ENCODE results near the gene COL11A2.

The COL11A2 gene

GRCh38 chr6:33191383-33192104, 723 bp downstream of the COL11A2 start:
- FAIRE-seq: no peak

GRCh38 chr6:33190504-33191107, 1.7 kb downstream of the COL11A2 start:
- no peak for FAIRE-seq

GRCh38 chr6:33189625-33190448, 2.4 kb downstream of the COL11A2 start:
- FAIRE-seq: no peak

- FAIRE-seq: no peak
These were observed 3.1 kb downstream of the COL11A2 start for GRCh38 chr6:33189164-33189563.

- no peak for FAIRE-seq
These were observed 4.5 kb downstream of the COL11A2 start for GRCh38 chr6:33187809-33188208.

- FAIRE-seq: no peak
These were observed 6.5 kb downstream of the COL11A2 start for GRCh38 chr6:33185654-33186187.

GRCh38 chr6:33185190-33185589, 7.1 kb downstream of the COL11A2 start:
- no peak for FAIRE-seq

GRCh38 chr6:33183071-33183683, 9.1 kb downstream of the COL11A2 start:
- FAIRE-seq: no peak

- no peak for FAIRE-seq
These were observed 11.1 kb downstream of the COL11A2 start for GRCh38 chr6:33181141-33181540.

- FAIRE-seq: no peak
These were observed 13.4 kb downstream of the COL11A2 start for GRCh38 chr6:33178755-33179475.

GRCh38 chr6:33177552-33178446, 14.5 kb downstream of the COL11A2 start:
- FAIRE-seq: no peak

GRCh38 chr6:33176906-33177305, 15.4 kb downstream of the COL11A2 start:
- no peak for FAIRE-seq

- no peak for FAIRE-seq
These were observed 16.7 kb downstream of the COL11A2 start for GRCh38 chr6:33175436-33176069.

- no peak for FAIRE-seq
These were observed 17.5 kb downstream of the COL11A2 start for GRCh38 chr6:33174784-33175183.

- FAIRE-seq: no peak
These were observed 18.6 kb downstream of the COL11A2 start for GRCh38 chr6:33173535-33174180.

GRCh38 chr6:33172688-33173534, 19.4 kb downstream of the COL11A2 start:
- FAIRE-seq: no peak

GRCh38 chr6:33171880-33172687, 20.2 kb downstream of the COL11A2 start:
- no peak for FAIRE-seq
